A673 (cell line): ENCODE measurements around the gene LRRC38. TPM values are rescaled to one million over a fixed set of nuclear protein-coding genes. Genes with fewer than 3 reads are reported as not detected.

ENCODE experiments used
- BruUV-seq: library from RNA; stranded (reverse); fragments of 400-500 nt; replicated peaks from 2 replicates; lab custom pipeline; 2021; lab: Mats Ljungman, UMichigan
- CTCF ChIA-PET: fragments of 300-600 bp; sonication (Branson Sonifier 250); formaldehyde crosslinking; loops from one replicate; lab custom pipeline; 2022; ENCODE audit warnings: antibody characterized with exemption; lab: Charles Lee
- POLR2A ChIA-PET: fragments of 300-600 bp; sonication (Branson Sonifier 250); formaldehyde crosslinking; loops from one replicate; lab custom pipeline; 2022; ENCODE audit warnings: antibody characterized with exemption; ENCODE audit not compliant: low non-redundant PET; lab: Charles Lee
- DNase-seq: peaks from one replicate; pipeline ENCODE4 v3.0.0-alpha.2; 2015; ENCODE audit warnings: low spot score
- H3K27ac ChIP-seq: fragments of 200-600 bp; sonication (generic); 2 replicates; pipeline ENCODE4 v1.5.1; 2016; ENCODE audit warnings: mixed run types, low read depth, mild to moderate bottlenecking, mixed read lengths, antibody characterized with exemption, low read length; ENCODE audit not compliant: poor library complexity, severe bottlenecking
- H3K27me3 ChIP-seq: fragments of 200-600 bp; sonication (generic); replicated peaks from 2 replicates; pipeline ENCODE4 v1.6.1; 2017; ENCODE audit warnings: mixed run types, low read depth, mild to moderate bottlenecking, mixed read lengths, antibody characterized with exemption, low read length; ENCODE audit not compliant: insufficient read depth, poor library complexity
- H3K36me3 ChIP-seq: fragments of 200-600 bp; sonication (generic); 2 replicates; pipeline ENCODE4 v1.6.1; 2016; ENCODE audit warnings: mixed run types, mild to moderate bottlenecking, mixed read lengths, antibody characterized with exemption, low read length; ENCODE audit not compliant: insufficient read depth, poor library complexity, severe bottlenecking
- H3K4me1 ChIP-seq: fragments of 200-600 bp; sonication (generic); 2 replicates; pipeline ENCODE4 v1.6.1; 2017; ENCODE audit warnings: mixed run types, mild to moderate bottlenecking, mixed read lengths, antibody characterized with exemption, low read length; ENCODE audit not compliant: insufficient read depth, poor library complexity, severe bottlenecking
- H3K4me3 ChIP-seq: fragments of 200-600 bp; sonication (generic); 2 replicates; pipeline ENCODE4 v1.5.1; 2016; ENCODE audit warnings: low read depth, mixed run types, mild to moderate bottlenecking, mixed read lengths, low read length; ENCODE audit not compliant: poor library complexity, severe bottlenecking
- H3K9me3 ChIP-seq: fragments of 200-600 bp; sonication (generic); 2 replicates; pipeline ENCODE4 v1.6.1; 2016; ENCODE audit warnings: mixed run types, low read depth, mild to moderate bottlenecking, mixed read lengths, antibody characterized with exemption, low read length; ENCODE audit not compliant: poor library complexity, severe bottlenecking
- EZH2 ChIP-seq: fragments of 200-600 bp; sonication (generic); IDR thresholded peaks from 2 replicates; pipeline ENCODE4 v1.6.1; 2017; ENCODE audit warnings: borderline replicate concordance, low read depth, mild to moderate bottlenecking, mixed read lengths, antibody characterized with exemption, low read length; ENCODE audit not compliant: poor library complexity, severe bottlenecking
- intact Hi-C: fragments of 100-400 bp; cut with micrococcal nuclease; formaldehyde crosslinking; loops from one replicate; pipeline ENCODE4 v1.10.0; 2022; ENCODE audit not compliant: unreplicated experiment
- total RNA-seq: library from RNA; stranded (reverse); gene quantifications from 2 replicates; pipeline ENCODE4 v1.2.3, GENCODE V29; 2021
- TF ChIP-seq, protein P1 (sequence below): fragments of 300-800, 200-600 bp; sonication (generic); conservative IDR thresholded peaks from 2 replicates; pipeline ENCODE4 v1.5.1; 2017; ENCODE audit warnings: low read depth, mild to moderate bottlenecking, antibody characterized with exemption, low read length, moderate library complexity, mixed read lengths

Gene LRRC38
- total RNA-seq, 1 experiment from 2014 or later: not detected

DNA sequence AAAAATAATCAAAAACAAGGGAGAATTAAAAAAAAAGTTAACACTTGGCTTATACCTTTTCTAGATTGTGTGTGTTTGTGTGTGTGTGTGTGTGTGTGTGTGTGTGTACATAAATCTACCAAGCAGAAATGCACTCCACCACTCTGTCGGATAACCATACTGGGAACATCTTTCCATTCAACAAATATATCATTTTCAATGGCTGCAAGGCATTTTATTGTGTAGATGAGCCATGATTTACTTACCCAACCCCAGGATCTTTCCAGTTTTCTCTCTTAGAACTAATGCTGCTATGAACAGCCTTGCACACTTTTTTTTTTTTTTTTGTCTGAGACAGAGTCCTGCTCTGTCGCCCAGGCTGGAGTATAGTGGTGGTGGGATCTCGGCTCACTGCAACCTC is 25.8 kb downstream of the LRRC38 start:
- H3K4me3 ChIP-seq: no peak overlapping the region
- H3K27me3 ChIP-seq: no peaks in the 10 kb centered on the region
- no TSS peak for BruUV-seq
- no peak for TF ChIP-seq EZH2
- TF ChIP-seq, protein P1, sequence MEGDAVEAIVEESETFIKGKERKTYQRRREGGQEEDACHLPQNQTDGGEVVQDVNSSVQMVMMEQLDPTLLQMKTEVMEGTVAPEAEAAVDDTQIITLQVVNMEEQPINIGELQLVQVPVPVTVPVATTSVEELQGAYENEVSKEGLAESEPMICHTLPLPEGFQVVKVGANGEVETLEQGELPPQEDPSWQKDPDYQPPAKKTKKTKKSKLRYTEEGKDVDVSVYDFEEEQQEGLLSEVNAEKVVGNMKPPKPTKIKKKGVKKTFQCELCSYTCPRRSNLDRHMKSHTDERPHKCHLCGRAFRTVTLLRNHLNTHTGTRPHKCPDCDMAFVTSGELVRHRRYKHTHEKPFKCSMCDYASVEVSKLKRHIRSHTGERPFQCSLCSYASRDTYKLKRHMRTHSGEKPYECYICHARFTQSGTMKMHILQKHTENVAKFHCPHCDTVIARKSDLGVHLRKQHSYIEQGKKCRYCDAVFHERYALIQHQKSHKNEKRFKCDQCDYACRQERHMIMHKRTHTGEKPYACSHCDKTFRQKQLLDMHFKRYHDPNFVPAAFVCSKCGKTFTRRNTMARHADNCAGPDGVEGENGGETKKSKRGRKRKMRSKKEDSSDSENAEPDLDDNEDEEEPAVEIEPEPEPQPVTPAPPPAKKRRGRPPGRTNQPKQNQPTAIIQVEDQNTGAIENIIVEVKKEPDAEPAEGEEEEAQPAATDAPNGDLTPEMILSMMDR: no peak
- intact Hi-C loops: no loop called here
- H3K27ac ChIP-seq: no peak overlapping the region
- no peaks in the 10 kb centered on the region for H3K9me3 ChIP-seq
- no peak for DNase-seq
- ChIA-PET POLR2A (no interaction called here), CTCF (no interaction called here)
- no peaks in the 10 kb centered on the region for H3K36me3 ChIP-seq
- no peaks in the 10 kb centered on the region for H3K4me1 ChIP-seq

DNA sequence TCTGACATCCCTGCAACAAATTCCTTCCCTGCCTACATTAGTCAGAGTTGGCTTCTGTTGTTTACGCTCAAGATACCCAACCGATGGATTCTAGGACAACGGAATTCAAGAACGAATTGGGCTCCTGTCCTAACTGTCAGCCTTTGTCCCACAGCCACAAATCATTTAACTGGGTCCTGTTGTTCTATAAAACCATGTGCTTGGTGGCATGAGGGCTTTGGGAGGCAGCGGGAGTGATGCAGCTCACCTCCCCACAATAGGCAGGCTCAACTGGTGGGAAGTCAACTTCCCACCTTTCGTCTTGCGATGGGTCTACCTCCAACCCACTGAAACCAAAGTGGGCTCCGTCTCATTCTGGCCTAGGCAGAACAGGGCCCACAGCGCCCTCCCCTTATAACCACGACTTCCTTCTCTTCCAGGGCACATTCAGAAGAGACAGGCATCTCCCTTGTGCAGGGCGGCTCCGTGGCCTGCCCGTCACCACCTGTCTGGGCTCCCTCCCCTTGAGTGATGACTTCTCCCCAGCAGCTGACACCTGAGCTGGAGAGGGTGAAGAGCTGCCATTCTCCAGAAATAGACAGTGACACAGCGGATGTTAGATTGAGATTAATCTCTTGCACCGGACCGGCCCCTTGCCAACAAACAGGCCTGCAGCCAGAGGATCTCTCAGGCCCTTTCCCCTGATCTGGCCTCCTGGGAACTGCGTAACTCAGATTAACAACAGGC is 26.5 kb downstream of the LRRC38 start:
- BruUV-seq: no TSS peak
- Histone ChIP-seq H3K27me3 (no peaks in the 10 kb centered on the region), H3K9me3 (no peaks in the 10 kb centered on the region), H3K4me1 (no peaks in the 10 kb centered on the region), H3K27ac (no peak overlapping the region), H3K4me3 (no peak overlapping the region), H3K36me3 (no peaks in the 10 kb centered on the region)
- TF ChIP-seq, protein P1: no peak
- TF ChIP-seq EZH2: no peak
- ChIA-PET POLR2A (no interaction called here), CTCF (no interaction called here)
- intact Hi-C loops: no loop called here
- no peak for DNase-seq

DNA sequence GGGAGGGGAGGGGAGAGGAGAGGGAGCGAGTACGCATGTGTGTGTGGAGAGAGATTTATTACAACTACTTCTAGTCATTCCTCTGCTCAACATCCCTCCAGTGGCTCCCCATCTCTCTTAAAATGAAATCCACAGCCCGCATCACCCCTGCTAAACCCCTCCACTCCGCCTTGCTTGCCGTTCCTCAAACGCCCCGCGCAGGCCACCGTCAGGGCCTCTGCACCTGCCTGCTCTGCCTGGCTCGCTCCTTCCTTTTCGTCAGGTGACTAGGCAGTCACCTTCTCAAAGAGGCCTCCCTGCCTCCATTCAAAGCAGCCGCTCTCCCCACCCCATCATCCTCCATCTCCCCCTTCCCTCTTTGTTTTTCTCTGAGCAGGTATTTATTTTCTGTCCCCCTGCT is 29.9 kb downstream of the LRRC38 start:
- ChIA-PET CTCF (interaction anchor here (0.6 kb wide), 1 partner anchor 1873 kb away, joined by 5 read pairs; no protein-coding TSS in a partner anchor), POLR2A (no interaction called here)
- intact Hi-C loops: no loop called here
- no peak for DNase-seq
- no peaks in the 10 kb centered on the region for H3K4me1 ChIP-seq
- H3K36me3 ChIP-seq: no peaks in the 10 kb centered on the region
- H3K9me3 ChIP-seq: no peaks in the 10 kb centered on the region
- no peak overlapping the region for H3K27ac ChIP-seq
- H3K27me3 ChIP-seq: no peaks in the 10 kb centered on the region
- BruUV-seq: no TSS peak
- no peak overlapping the region for H3K4me3 ChIP-seq
- TF ChIP-seq EZH2: no peak
- TF ChIP-seq, protein P1: no peak
